ENCODE results near the gene UCP2. TPM values are rescaled to one million over a fixed set of nuclear protein-coding genes. Genes with fewer than 3 reads are reported as not detected.

Gene UCP2
- total and polyA plus RNA-seq, 7 donors: 11.8 to 99.5 (median 74.5) TPM

GRCh38 chr11:73981051-73981805 is 1.4 kb downstream of the UCP2 start:
- TF ChIP-seq, protein P1, sequence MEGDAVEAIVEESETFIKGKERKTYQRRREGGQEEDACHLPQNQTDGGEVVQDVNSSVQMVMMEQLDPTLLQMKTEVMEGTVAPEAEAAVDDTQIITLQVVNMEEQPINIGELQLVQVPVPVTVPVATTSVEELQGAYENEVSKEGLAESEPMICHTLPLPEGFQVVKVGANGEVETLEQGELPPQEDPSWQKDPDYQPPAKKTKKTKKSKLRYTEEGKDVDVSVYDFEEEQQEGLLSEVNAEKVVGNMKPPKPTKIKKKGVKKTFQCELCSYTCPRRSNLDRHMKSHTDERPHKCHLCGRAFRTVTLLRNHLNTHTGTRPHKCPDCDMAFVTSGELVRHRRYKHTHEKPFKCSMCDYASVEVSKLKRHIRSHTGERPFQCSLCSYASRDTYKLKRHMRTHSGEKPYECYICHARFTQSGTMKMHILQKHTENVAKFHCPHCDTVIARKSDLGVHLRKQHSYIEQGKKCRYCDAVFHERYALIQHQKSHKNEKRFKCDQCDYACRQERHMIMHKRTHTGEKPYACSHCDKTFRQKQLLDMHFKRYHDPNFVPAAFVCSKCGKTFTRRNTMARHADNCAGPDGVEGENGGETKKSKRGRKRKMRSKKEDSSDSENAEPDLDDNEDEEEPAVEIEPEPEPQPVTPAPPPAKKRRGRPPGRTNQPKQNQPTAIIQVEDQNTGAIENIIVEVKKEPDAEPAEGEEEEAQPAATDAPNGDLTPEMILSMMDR (IDR thresholded peaks at IDR 0.05): no peak
- intact Hi-C loops (cut with DNase I): loop anchor here in 1 of 2 donors (5.0 kb wide), 1 partner anchor 41 kb away; no protein-coding TSS in a partner anchor
- Histone ChIP-seq H3K4me1 (peaks cover 25% of the 10 kb centered on the region), H3K9me3 (no peaks in the 10 kb centered on the region), H3K27ac (peak overlapping the region; percentile 92), H3K36me3 (ENCODE audit: insufficient read depth in 1 of 2, low read depth in 1 of 2) (peaks cover 0 to 49% of the 10 kb centered on the region in 2 donors), H3K4me3 (peak overlapping the region; percentile 71), H3K27me3 (ENCODE audit: insufficient read depth in 3 of 3, low read length in 2 of 3) (no peaks in the 10 kb centered on the region)
- no peak for ATAC-seq
- DNase-seq: peak in 1 of 2 donors; percentile 18
- WGBS, 3 donors: 84 to 88% (median 84%) methylated on average over 13 of the region's 13 CpGs

DNA sequence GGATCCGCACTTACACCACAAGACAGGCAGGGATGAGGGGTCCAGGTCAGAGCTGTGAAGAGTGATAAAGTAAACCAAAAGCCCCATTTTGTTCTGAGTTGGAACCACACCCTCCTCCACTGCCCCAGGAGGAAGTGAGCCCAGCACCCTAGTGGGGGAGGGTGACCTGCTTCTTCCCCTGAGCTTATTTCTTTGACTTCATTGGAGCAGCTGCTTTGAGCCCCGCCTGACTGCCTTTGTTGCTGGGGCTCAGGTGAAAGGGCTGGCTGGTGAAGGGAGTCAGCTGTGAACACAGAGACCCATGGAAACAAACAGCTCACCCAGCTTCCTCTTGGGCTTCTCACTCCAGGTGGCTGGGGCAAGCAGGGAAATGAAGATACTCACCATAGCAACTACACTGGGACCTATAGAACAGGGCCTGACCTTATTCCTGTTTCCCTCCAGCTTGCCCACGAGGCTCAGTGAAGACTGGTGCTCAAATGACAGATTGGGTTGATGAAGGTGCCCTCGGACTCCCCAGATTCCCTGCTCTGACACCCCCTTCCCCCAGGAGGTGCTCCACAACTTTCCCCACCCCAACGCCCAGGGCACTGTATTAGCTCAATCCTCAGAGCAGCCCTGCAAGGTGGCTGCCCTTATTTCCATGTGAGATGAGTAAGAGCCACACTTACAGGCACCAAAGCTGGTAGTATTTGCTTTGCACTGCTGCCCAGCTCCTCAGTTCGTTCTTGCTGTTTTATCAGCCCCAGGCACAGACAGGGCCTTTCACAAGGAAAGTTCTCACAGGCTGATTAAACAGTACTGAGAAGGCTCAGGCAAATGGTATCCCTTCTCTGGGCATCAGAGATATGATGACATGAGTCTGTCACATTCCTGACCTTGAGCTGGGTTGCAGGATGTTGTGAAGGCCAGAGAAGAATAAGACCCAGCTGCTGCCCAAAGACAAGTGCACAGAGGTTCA is 2.4 kb downstream of the UCP2 start:
- Histone ChIP-seq H3K4me3 (peak overlapping the region; percentile 71), H3K36me3 (ENCODE audit: insufficient read depth in 1 of 2, low read depth in 1 of 2) (peaks cover 0 to 58% of the 10 kb centered on the region in 2 donors), H3K9me3 (no peaks in the 10 kb centered on the region), H3K27me3 (ENCODE audit: insufficient read depth in 3 of 3, low read length in 2 of 3) (no peaks in the 10 kb centered on the region), H3K4me1 (peaks cover 25% of the 10 kb centered on the region), H3K27ac (peak overlapping the region; percentile 92)
- DNase-seq (peak; percentile 39 to 63), ATAC-seq (no peak)
- TF ChIP-seq, protein P1 (IDR thresholded peaks at IDR 0.05): no peak
- 76 to 88% (median 77%) methylated on average over 6 of the region's 6 CpGs for WGBS, 3 donors
- intact Hi-C loops (cut with DNase I): loop anchor here in 1 of 2 donors (5.0 kb wide), 1 partner anchor 42 kb away; no protein-coding TSS in a partner anchor

GRCh38 chr11:73978576-73979086 is 4.0 kb downstream of the UCP2 start:
- intact Hi-C loops (cut with DNase I): no loop called here
- H3K27ac ChIP-seq: no peak overlapping the region
- no peaks in the 10 kb centered on the region for H3K27me3 ChIP-seq (ENCODE audit: insufficient read depth in 3 of 3, low read length in 2 of 3)
- DNase-seq (peak in 1 of 2 donors; percentile 12), ATAC-seq (no peak)
- no peak overlapping the region for H3K4me3 ChIP-seq
- 90 to 98% (median 94%) methylated on average over 3 of the region's 3 CpGs for WGBS, 3 donors
- peaks cover 0 to 70% of the 10 kb centered on the region in 2 donors for H3K36me3 ChIP-seq (ENCODE audit: insufficient read depth in 1 of 2, low read depth in 1 of 2)
- H3K4me1 ChIP-seq: peaks cover 15% of the 10 kb centered on the region
- TF ChIP-seq, protein P1 (IDR thresholded peaks at IDR 0.05): no peak
- no peaks in the 10 kb centered on the region for H3K9me3 ChIP-seq

- no peaks in the 10 kb centered on the region for H3K9me3 ChIP-seq
- no peak overlapping the region for H3K4me3 ChIP-seq
- DNase-seq (peak in 1 of 2 donors; percentile 36), ATAC-seq (no peak)
- intact Hi-C loops (cut with DNase I): no loop called here
- peaks cover 15% of the 10 kb centered on the region for H3K4me1 ChIP-seq
- peaks cover 0 to 70% of the 10 kb centered on the region in 2 donors for H3K36me3 ChIP-seq (ENCODE audit: insufficient read depth in 1 of 2, low read depth in 1 of 2)
- H3K27me3 ChIP-seq (ENCODE audit: insufficient read depth in 3 of 3, low read length in 2 of 3): no peaks in the 10 kb centered on the region
- 96 to 98% (median 98%) methylated on average over 18 of the region's 18 CpGs for WGBS, 3 donors
- H3K27ac ChIP-seq: no peak overlapping the region
- TF ChIP-seq, protein P1 (IDR thresholded peaks at IDR 0.05): no peak
Observed at GRCh38 chr11:73977856-73978519, 4.7 kb downstream of the UCP2 start.
